Naive thymus-derived CD8-positive, alpha-beta T cell (primary cell): ENCODE results near the gene APP. TPM values are rescaled to one million over a fixed set of nuclear protein-coding genes. Genes with fewer than 3 reads are reported as not detected.
"Not testable (repeated sequence)": the region's sequence is repeated elsewhere in the genome, so short reads cannot be mapped to it uniquely, and the experiment has no call there.

ENCODE experiments used
- ATAC-seq, 2 donors: fragments of 150-1000 bp; cut with Tn5 transposase in 1 of 2; sonication (Bioruptor Pico), chemical (Tn5 transposase) in 1 of 2; 1 replicate in 1 of 2; 2 replicates in 1 of 2; pipeline ENCODE4 v1.10.0; 2021; ENCODE audit warnings: mild to moderate bottlenecking in 2 of 2, moderate library complexity in 2 of 2
- POLR2A ChIA-PET: fragments of 350-600 bp; sonication (Branson Sonifier 250); formaldehyde crosslinking; loops from one replicate; lab custom pipeline; 2021; ENCODE audit warnings: antibody characterized with exemption; lab: Charles Lee
- DNase-seq, 10 donors: peaks; one replicate each; pipeline versions ENCODE4 v3.0.0 to v3.0.0-alpha.2; 2020 to 2022
- H3K27ac Mint-ChIP-seq, 10 donors: one replicate each; pipeline ENCODE4 v1.8.0; 2020 to 2022; ENCODE audit warnings: mild to moderate bottlenecking in 10 of 10, mixed read lengths in 10 of 10, moderate library complexity in 4 of 10, inconsistent platforms in 1 of 10
- H3K27me3 Mint-ChIP-seq, 5 donors: one replicate each; pipeline ENCODE4 v1.8.0; 2021 to 2022; ENCODE audit warnings: mixed read lengths in 5 of 5
- H3K36me3 Mint-ChIP-seq, 3 donors: one replicate each; pipeline ENCODE4 v1.8.0; 2020 to 2022; ENCODE audit warnings: mixed read lengths in 3 of 3, mild to moderate bottlenecking in 2 of 3, inconsistent platforms in 1 of 3
- H3K4me1 Mint-ChIP-seq, 4 donors: one replicate each; pipeline ENCODE4 v1.8.0; 2021 to 2022; ENCODE audit warnings: mixed read lengths in 4 of 4
- H3K4me3 Mint-ChIP-seq, 10 donors: one replicate each; pipeline ENCODE4 v1.8.0; 2020 to 2022; ENCODE audit warnings: mild to moderate bottlenecking in 10 of 10, mixed read lengths in 10 of 10, moderate library complexity in 6 of 10, inconsistent platforms in 1 of 10
- H3K9me3 Mint-ChIP-seq, 9 donors: one replicate each; pipeline ENCODE4 v1.8.0; 2020 to 2022; ENCODE audit warnings: mixed read lengths in 9 of 9, mild to moderate bottlenecking in 3 of 9, inconsistent platforms in 1 of 9, moderate library complexity in 1 of 9
- polyA plus RNA-seq, 3 donors: library from polyadenylated mRNA; unstranded; fragments of 300-500 nt; fragmentation: Illumina TruSeq; gene quantifications; one replicate each; pipeline ENCODE4 v1.2.3, GENCODE V29; 2021
- total RNA-seq, 8 experiments: library from RNA in 2 of 8; stranded (reverse) in 2 of 8; gene quantifications; one replicate each; pipeline ENCODE4 v1.2.3 and lab custom pipeline; 2021 to 2026

Gene APP
- total and polyA plus RNA-seq, 5 experiments from 2014 or later = 6.9 to 33.8 (median 8.7) TPM

- POLR2A ChIA-PET = no interaction called here
- no peaks in the 10 kb centered on the region for H3K27me3 Mint-ChIP-seq
- H3K9me3 Mint-ChIP-seq = peaks cover 0 to 3% (median 0%) of the 10 kb centered on the region in 9 donors
- H3K4me1 Mint-ChIP-seq = peaks cover 0 to 10% (median 8%) of the 10 kb centered on the region in 4 donors
- H3K4me3 Mint-ChIP-seq = no peak overlapping the region
- ATAC-seq = no peak
- peak overlapping the region in 1 of 10 donors; percentile 5 for H3K27ac Mint-ChIP-seq
- DNase-seq = no peak
- H3K36me3 Mint-ChIP-seq = peaks cover 4 to 30% (median 17%) of the 10 kb centered on the region in 3 donors
Observed at GRCh38 chr21:26085882-26086281, 84.7 kb downstream of the APP start.

DNA sequence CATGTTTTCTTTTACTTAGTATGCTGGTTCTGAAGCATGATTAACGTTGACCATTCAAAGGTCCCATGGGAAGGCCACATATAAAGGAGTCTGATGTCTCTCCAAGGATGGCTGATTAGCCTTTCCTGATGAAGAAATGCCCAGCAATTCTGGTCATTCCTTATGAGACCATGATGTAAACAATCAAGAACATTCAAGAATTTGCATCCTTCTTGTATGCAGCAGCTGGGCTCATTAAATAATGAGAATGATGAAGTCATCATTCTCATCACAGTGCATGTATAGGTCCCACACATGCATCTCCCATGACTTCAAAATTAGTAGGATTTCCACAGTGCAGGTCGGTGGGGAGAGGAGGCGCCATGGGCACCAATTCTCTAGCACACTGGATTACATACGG lies 85.4 kb downstream of the APP start:
- POLR2A ChIA-PET = no interaction called here
- Mint-ChIP-seq H3K4me1 (peaks cover 0 to 10% (median 8%) of the 10 kb centered on the region in 4 donors), H3K27me3 (no peaks in the 10 kb centered on the region), H3K36me3 (peaks cover 4 to 28% (median 14%) of the 10 kb centered on the region in 3 donors), H3K9me3 (peaks cover 0 to 3% (median 0%) of the 10 kb centered on the region in 9 donors), H3K4me3 (no peak overlapping the region), H3K27ac (no peak overlapping the region)
- ATAC-seq = no peak
- no peak for DNase-seq

- peaks cover 0 to 10% (median 8%) of the 10 kb centered on the region in 4 donors for H3K4me1 Mint-ChIP-seq
Observed at GRCh38 chr21:26082549-26082948, 88.0 kb downstream of the APP start.

GRCh38 chr21:26081175-26081760 lies 89.3 kb downstream of the APP start:
- POLR2A ChIA-PET = interaction anchor here (0.9 kb wide), 1 partner anchor 14 kb away, joined by 3 read pairs; no protein-coding TSS in a partner anchor
- H3K27ac Mint-ChIP-seq = peak overlapping the region in 1 of 10 donors; percentile 18
- not testable (repeated sequence) for DNase-seq

More at GRCh38 chr21:26082549-26082948, 88.0 kb downstream of the APP start:
- Mint-ChIP-seq H3K27ac (no peak overlapping the region), H3K4me3 (no peak overlapping the region), H3K27me3 (no peaks in the 10 kb centered on the region), H3K9me3 (peaks cover 0 to 3% (median 0%) of the 10 kb centered on the region in 9 donors), H3K36me3 (peaks cover 0 to 10% (median 0%) of the 10 kb centered on the region in 3 donors)
- DNase-seq (no peak), ATAC-seq (no peak)
- POLR2A ChIA-PET = no interaction called here

DNA sequence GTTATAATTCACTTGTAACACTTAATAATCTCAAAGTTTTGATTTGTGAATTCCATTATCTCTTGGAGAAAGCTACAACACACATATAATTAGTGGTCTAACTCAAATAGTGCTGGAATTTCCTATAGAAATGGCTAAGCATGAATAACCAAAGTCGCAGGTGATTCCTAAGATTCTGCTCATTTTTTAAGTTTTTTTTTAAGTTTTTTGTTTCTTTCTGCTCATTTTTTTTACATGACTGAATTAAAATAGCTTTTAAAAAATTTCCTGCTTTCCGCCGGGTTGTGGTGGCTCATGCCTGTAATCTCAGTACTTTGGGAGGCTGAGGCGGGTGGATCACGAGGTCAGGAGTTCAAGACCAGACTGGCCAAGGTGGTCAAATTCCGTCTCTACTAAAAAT lies 90.4 kb downstream of the APP start:
- Mint-ChIP-seq H3K36me3 (peaks cover 0 to 7% (median 0%) of the 10 kb centered on the region in 3 donors), H3K4me1 (peaks cover 0 to 10% (median 8%) of the 10 kb centered on the region in 4 donors), H3K27ac (no peak overlapping the region), H3K4me3 (peak overlapping the region in 1 of 10 donors; percentile 29), H3K9me3 (peaks cover 0 to 3% (median 0%) of the 10 kb centered on the region in 9 donors), H3K27me3 (no peaks in the 10 kb centered on the region)
- POLR2A ChIA-PET = interaction anchor here (0.9 kb wide), 1 partner anchor 13 kb away, joined by 3 read pairs; no protein-coding TSS in a partner anchor
- DNase-seq (no peak), ATAC-seq (no peak)

More at GRCh38 chr21:26081175-26081760, 89.3 kb downstream of the APP start:
- H3K4me1 Mint-ChIP-seq, H3K9me3 Mint-ChIP-seq, ATAC-seq, H3K27me3 Mint-ChIP-seq, H3K4me3 Mint-ChIP-seq: not testable (repeated sequence)
- peaks cover 0 to 10% (median 0%) of the 10 kb centered on the region in 3 donors for H3K36me3 Mint-ChIP-seq

- no peak overlapping the region for H3K27ac Mint-ChIP-seq
- DNase-seq (no peak), ATAC-seq (no peak)
- H3K9me3 Mint-ChIP-seq = peaks cover 0 to 2% (median 0%) of the 10 kb centered on the region in 9 donors
- peaks cover 0 to 10% (median 8%) of the 10 kb centered on the region in 4 donors for H3K4me1 Mint-ChIP-seq
- POLR2A ChIA-PET = no interaction called here
- no peaks in the 10 kb centered on the region for H3K27me3 Mint-ChIP-seq
- peaks cover 0 to 3% (median 0%) of the 10 kb centered on the region in 3 donors for H3K36me3 Mint-ChIP-seq
- no peak overlapping the region for H3K4me3 Mint-ChIP-seq
Observed at GRCh38 chr21:26079366-26079765, 91.2 kb downstream of the APP start.

GRCh38 chr21:26077521-26077920 lies 93.0 kb downstream of the APP start:
- POLR2A ChIA-PET = no interaction called here
- DNase-seq = no peak
- H3K9me3 Mint-ChIP-seq = peaks cover 0 to 1% (median 0%) of the 10 kb centered on the region in 9 donors
- peaks cover 0 to 1% (median 0%) of the 10 kb centered on the region in 4 donors for H3K4me1 Mint-ChIP-seq
- H3K27me3 Mint-ChIP-seq = no peaks in the 10 kb centered on the region
- no peak overlapping the region for H3K4me3 Mint-ChIP-seq
- H3K27ac Mint-ChIP-seq = peak overlapping the region in 1 of 10 donors; percentile 17
- ATAC-seq = no peak
- H3K36me3 Mint-ChIP-seq = no peaks in the 10 kb centered on the region

DNA sequence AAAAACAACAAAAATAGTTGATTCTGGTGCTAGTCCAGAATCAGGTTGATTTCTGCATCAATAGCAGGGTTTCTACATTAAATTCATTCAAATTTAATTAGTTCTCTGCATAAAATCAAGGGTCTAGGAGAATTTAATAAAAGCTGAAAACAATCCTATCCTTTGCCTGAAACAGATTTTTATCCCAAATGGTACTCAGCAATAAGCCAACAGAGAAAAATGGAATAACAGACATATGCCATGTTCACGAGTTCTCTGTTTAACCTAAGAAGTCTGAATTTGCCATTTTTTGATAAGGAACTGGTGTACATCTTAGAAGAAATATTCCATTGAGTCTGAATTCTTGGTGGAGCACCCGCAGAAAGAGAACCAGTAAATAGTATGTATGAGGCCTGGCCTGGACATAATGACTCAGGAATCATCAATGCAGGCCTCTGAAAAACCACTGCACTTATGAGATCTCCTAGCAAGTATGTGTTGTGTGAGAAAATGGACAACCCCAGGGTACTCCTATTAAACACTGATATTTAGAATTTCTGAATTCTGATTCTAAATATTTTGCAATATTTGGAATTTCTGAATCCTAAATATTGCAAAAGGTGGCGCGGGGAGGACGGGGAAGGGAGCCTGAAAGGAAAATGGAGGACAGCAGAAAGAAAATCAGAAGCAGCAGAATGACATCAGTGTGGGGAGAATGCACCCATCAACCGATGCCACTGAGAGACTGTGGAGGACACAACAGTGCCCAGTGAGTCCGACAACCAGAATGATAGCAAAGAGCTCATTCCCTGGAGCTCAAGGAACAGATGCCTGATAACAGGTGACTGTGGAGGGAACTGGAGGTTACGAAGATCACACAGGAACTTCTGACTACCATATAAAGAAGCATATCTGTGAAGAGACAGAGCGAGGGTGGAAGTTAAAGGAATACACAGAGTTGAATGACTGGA lies 97.6 kb downstream of the APP start:
- peak overlapping the region in 3 of 10 donors; percentile 0 to 43 (median 32) for H3K27ac Mint-ChIP-seq
- POLR2A ChIA-PET = no interaction called here
- ATAC-seq (no peak), DNase-seq (no peak)
- no peaks in the 10 kb centered on the region for H3K9me3 Mint-ChIP-seq
- H3K4me1 Mint-ChIP-seq = peaks cover 17 to 38% (median 35%) of the 10 kb centered on the region in 4 donors
- no peak overlapping the region for H3K4me3 Mint-ChIP-seq
- no peaks in the 10 kb centered on the region for H3K36me3 Mint-ChIP-seq
- H3K27me3 Mint-ChIP-seq = no peaks in the 10 kb centered on the region

DNA sequence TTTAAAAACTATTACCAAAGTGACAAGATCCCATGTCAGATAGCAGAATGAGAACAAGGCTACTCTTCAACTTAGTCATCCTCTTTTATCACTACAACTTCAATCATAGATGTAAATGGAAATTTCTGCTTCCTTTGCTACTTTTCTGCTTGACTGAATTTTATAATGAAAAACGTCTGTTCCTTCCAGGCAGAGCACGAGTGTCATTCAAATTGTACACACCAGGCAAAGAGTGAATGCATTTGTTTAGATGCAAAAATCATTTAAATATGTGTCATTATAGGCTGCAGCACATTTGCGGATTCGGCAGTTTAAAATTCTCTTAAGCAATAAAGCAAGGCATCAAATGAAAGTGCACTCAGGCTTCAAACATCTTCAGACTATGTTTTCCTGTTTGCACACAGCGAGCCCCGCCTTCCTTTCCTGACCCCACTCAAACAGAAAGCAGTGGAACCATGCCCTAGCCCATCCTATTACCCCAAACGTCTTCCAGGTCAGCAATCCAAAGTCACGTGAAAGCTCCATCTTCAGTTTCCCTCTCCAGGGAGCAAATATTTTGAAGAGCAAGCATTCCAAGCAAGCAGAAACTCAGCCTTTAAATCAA lies 99.6 kb downstream of the APP start:
- ATAC-seq (peak; percentile 86 to 87), DNase-seq (peak in 8 of 10 donors; percentile 7 to 54 (median 22))
- peak overlapping the region; percentile 77 to 96 (median 91) for H3K27ac Mint-ChIP-seq
- no peaks in the 10 kb centered on the region for H3K36me3 Mint-ChIP-seq
- no peaks in the 10 kb centered on the region for H3K9me3 Mint-ChIP-seq
- peak overlapping the region; percentile 77 to 93 (median 86) for H3K4me3 Mint-ChIP-seq
- H3K27me3 Mint-ChIP-seq = no peaks in the 10 kb centered on the region
- peaks cover 17 to 42% (median 39%) of the 10 kb centered on the region in 4 donors for H3K4me1 Mint-ChIP-seq
- POLR2A ChIA-PET = interaction anchor here (0.9 to 1.3 kb wide), 2 partner anchors 10 to 99 kb away, joined by 3 to 4 read pairs; no protein-coding TSS in a partner anchor

DNA sequence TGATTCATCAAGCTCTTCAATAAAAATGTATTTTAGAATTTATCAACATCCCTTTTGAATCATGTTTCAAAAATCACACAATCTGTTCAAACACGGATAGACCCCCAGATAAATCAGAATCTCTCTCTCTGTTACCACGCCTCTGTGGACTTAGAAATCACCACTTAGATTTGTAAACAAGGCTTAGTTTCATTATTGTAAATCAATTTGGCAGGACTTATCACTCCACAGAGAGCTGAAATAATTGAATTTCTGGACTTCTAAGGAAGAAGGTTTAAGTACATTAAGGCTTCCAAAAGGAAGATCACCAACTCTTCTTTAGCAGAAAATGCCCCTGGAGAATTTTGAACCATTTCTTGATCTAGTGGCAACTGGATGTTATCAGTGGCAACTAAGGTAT lies 100.4 kb downstream of the APP start:
- no peaks in the 10 kb centered on the region for H3K9me3 Mint-ChIP-seq
- DNase-seq = no peak
- POLR2A ChIA-PET = interaction anchor here (1.3 kb wide), 1 partner anchor 9 kb away, joined by 3 read pairs; no protein-coding TSS in a partner anchor
- peaks cover 17 to 42% (median 39%) of the 10 kb centered on the region in 4 donors for H3K4me1 Mint-ChIP-seq
- no peaks in the 10 kb centered on the region for H3K36me3 Mint-ChIP-seq
- ATAC-seq = no peak
- no peaks in the 10 kb centered on the region for H3K27me3 Mint-ChIP-seq
- peak overlapping the region in 6 of 10 donors; percentile 77 to 90 (median 87) for H3K4me3 Mint-ChIP-seq
- peak overlapping the region; percentile 16 to 96 (median 91) for H3K27ac Mint-ChIP-seq

GRCh38 chr21:26068776-26069175 lies 101.8 kb downstream of the APP start:
- ATAC-seq (no peak), DNase-seq (no peak)
- Mint-ChIP-seq H3K36me3 (no peaks in the 10 kb centered on the region), H3K4me1 (peaks cover 17 to 42% (median 39%) of the 10 kb centered on the region in 4 donors), H3K27me3 (no peaks in the 10 kb centered on the region), H3K4me3 (peak overlapping the region in 8 of 10 donors; percentile 1 to 77 (median 32)), H3K27ac (peak overlapping the region in 5 of 10 donors; percentile 10 to 96 (median 88)), H3K9me3 (no peaks in the 10 kb centered on the region)
- POLR2A ChIA-PET = no interaction called here
